ENCODE measurements around the gene ACTMAP. TPM values are rescaled to one million over a fixed set of nuclear protein-coding genes. Genes with fewer than 3 reads are reported as not detected.
A peak's percentile ranks its signal among the peaks of the same experiment; 100 is the strongest.

ACTMAP gene
- total and polyA plus RNA-seq, 2 of the 8 experiments (the other 6 are each of a cell fraction or from before 2014, with no cell fraction given), result 24.1 to 26.5 TPM

GRCh38 chr19:40714441-40715299 is 35.6 kb downstream of the ACTMAP start (continued):
- no peak for TF ChIP-seq ZNF274 (IDR thresholded peaks at IDR 0.05; ENCODE audit: borderline replicate concordance, extremely low read depth, low read length)
- no peak for TF ChIP-seq SIRT6 (IDR thresholded peaks at IDR 0.05; ENCODE audit: low read length)
- TF ChIP-seq EP300 (IDR thresholded peaks at IDR 0.05; ENCODE audit: borderline replicate concordance in 1 of 2, low read depth in 2 of 2, low read length in 2 of 2), result peak in 1 of 2 experiments; percentile 12; a peak in 1 of 3 replicates
- TF ChIP-seq SP1 (IDR thresholded peaks at IDR 0.05; ENCODE audit: low read depth, low read length), result peak; percentile 84
- TF ChIP-seq CHD1 (IDR thresholded peaks at IDR 0.05; ENCODE audit: low read depth, low read length), result no peak
- TF ChIP-seq BACH1 (IDR thresholded peaks at IDR 0.05; ENCODE audit: low read length), result no peak
- no peak for TF ChIP-seq POU5F1 (IDR thresholded peaks at IDR 0.05; ENCODE audit: low read depth, low read length)
- no peak for TF ChIP-seq TAF7 (optimal IDR thresholded peaks at IDR 0.05; ENCODE audit: borderline replicate concordance, low read depth, low read length)
- no peak for TF ChIP-seq CEBPB (IDR thresholded peaks at IDR 0.05; ENCODE audit: low read depth, low read length)
- TF ChIP-seq PHF8 (conservative IDR thresholded peaks at IDR 0.05; ENCODE audit: low read depth, low read length), result no peak

Measured in H1 (cell line).